ENCODE measurements around the gene AKIRIN2. TPM values are rescaled to one million over a fixed set of nuclear protein-coding genes. Genes with fewer than 3 reads are reported as not detected.

AKIRIN2 gene
- polyA plus RNA-seq, 1 donor (not counting 4 experiments of a cell fraction or from before 2014, with no cell fraction given), result 24.6 TPM

DNA sequence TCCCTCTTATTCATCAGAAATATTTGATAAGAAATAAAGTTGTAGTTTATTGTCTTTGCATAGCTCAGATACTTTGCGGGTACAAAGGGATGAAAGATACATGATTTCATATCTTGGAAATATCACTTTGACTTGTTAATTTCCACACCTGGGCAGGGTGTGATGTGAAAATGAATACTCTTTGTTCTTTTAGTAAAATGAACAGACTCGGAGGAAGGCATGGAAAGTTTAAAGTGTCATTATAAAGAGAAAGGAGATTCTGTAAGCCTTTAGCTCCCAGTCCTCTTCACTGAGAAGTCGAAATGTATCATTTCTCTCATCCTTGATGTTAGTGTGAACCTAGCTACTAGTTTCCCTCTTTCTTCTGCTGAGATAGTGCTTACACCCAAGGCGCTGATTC lies 36.7 kb upstream of the AKIRIN2 start:
- no peaks in the 10 kb centered on the region for H3K27me3 ChIP-seq (ENCODE audit: control insufficient read depth, extremely low read depth, insufficient read depth, low read length)
- no peaks in the 10 kb centered on the region for H3K79me2 ChIP-seq (ENCODE audit: control insufficient read depth, insufficient read depth, low read length)
- H3K4me1 ChIP-seq (ENCODE audit: control insufficient read depth, extremely low read depth, insufficient read depth, low read length), result peaks cover 4% of the 10 kb centered on the region
- H2AFZ ChIP-seq (ENCODE audit: control insufficient read depth, low read length), result peak overlapping the region; percentile 49
- H3K9me3 ChIP-seq (ENCODE audit: control insufficient read depth, low read depth, low read length), result no peaks in the 10 kb centered on the region
- no peak overlapping the region for H3K4me2 ChIP-seq (ENCODE audit: control insufficient read depth, extremely low read depth, insufficient read depth, low read depth, low read length)
- TF ChIP-seq, protein P1, sequence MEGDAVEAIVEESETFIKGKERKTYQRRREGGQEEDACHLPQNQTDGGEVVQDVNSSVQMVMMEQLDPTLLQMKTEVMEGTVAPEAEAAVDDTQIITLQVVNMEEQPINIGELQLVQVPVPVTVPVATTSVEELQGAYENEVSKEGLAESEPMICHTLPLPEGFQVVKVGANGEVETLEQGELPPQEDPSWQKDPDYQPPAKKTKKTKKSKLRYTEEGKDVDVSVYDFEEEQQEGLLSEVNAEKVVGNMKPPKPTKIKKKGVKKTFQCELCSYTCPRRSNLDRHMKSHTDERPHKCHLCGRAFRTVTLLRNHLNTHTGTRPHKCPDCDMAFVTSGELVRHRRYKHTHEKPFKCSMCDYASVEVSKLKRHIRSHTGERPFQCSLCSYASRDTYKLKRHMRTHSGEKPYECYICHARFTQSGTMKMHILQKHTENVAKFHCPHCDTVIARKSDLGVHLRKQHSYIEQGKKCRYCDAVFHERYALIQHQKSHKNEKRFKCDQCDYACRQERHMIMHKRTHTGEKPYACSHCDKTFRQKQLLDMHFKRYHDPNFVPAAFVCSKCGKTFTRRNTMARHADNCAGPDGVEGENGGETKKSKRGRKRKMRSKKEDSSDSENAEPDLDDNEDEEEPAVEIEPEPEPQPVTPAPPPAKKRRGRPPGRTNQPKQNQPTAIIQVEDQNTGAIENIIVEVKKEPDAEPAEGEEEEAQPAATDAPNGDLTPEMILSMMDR (optimal IDR thresholded peaks at IDR 0.05 in 1 of 3, IDR thresholded peaks at IDR 0.05 in 1 of 3, conservative IDR thresholded peaks at IDR 0.05 in 1 of 3; ENCODE audit: extremely low read depth in 1 of 3, insufficient read depth in 2 of 3, low read length in 3 of 3), result no peak
- no peak for TF ChIP-seq EZH2 (IDR thresholded peaks at IDR 0.05; ENCODE audit: low read length)
- no peak for FAIRE-seq
- no peaks in the 10 kb centered on the region for H3K36me3 ChIP-seq (ENCODE audit: control insufficient read depth in 2 of 2, extremely low read depth in 1 of 2, insufficient read depth in 2 of 2, low read length in 2 of 2)
- no peaks in the 10 kb centered on the region for H3K9me1 ChIP-seq (ENCODE audit: control insufficient read depth, extremely low read depth, insufficient read depth, low read length)
- H3K4me3 ChIP-seq (ENCODE audit: control insufficient read depth in 2 of 3, extremely low read depth in 1 of 3, insufficient read depth in 2 of 3, low read depth in 1 of 3, low read length in 3 of 3), result no peak overlapping the region
- H4K20me1 ChIP-seq (ENCODE audit: control insufficient read depth, extremely low read depth, insufficient read depth, low read length), result no peaks in the 10 kb centered on the region
- H3K9ac ChIP-seq (ENCODE audit: control insufficient read depth, extremely low read depth, insufficient read depth, low read length), result no peak overlapping the region
- no peak for DNase-seq (ENCODE audit: low read depth, low spot score)
- dilution Hi-C loops (cut with MboI; ENCODE audit: extremely low pct_ligation_motif_present, low sequenced_read_pairs), result no loop called here
- no peak overlapping the region for H3K27ac ChIP-seq (ENCODE audit: control insufficient read depth, insufficient read depth, low read length)

DNA sequence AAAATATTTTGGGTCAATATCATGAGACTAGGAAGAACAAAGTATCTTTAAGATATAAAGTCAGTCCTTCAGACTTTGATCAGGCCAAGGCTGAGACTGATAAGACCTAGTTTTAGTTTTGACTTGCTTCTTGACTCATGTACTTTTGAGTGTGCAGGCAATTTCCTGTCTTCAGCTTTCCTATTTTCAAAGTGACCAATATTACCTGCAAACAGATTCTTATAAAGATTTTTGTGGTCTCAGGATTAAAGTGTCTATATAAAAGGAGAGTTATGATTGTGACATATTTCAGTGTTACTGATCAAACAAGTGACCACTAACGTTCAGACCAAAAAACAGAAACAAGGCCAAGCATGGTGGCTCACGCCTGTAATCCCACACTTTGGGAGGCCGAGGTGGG lies 36.0 kb upstream of the AKIRIN2 start:
- Histone ChIP-seq H3K9ac (ENCODE audit: control insufficient read depth, extremely low read depth, insufficient read depth, low read length) (no peak overlapping the region), H2AFZ (ENCODE audit: control insufficient read depth, low read length) (peak overlapping the region; percentile 37), H4K20me1 (ENCODE audit: control insufficient read depth, extremely low read depth, insufficient read depth, low read length) (no peaks in the 10 kb centered on the region), H3K9me1 (ENCODE audit: control insufficient read depth, extremely low read depth, insufficient read depth, low read length) (no peaks in the 10 kb centered on the region), H3K27me3 (ENCODE audit: control insufficient read depth, extremely low read depth, insufficient read depth, low read length) (no peaks in the 10 kb centered on the region), H3K4me1 (ENCODE audit: control insufficient read depth, extremely low read depth, insufficient read depth, low read length) (peaks cover 4% of the 10 kb centered on the region), H3K4me3 (ENCODE audit: control insufficient read depth in 2 of 3, extremely low read depth in 1 of 3, insufficient read depth in 2 of 3, low read depth in 1 of 3, low read length in 3 of 3) (no peak overlapping the region), H3K36me3 (ENCODE audit: control insufficient read depth in 2 of 2, extremely low read depth in 1 of 2, insufficient read depth in 2 of 2, low read length in 2 of 2) (no peaks in the 10 kb centered on the region), H3K9me3 (ENCODE audit: control insufficient read depth, low read depth, low read length) (no peaks in the 10 kb centered on the region), H3K79me2 (ENCODE audit: control insufficient read depth, insufficient read depth, low read length) (no peaks in the 10 kb centered on the region), H3K4me2 (ENCODE audit: control insufficient read depth, extremely low read depth, insufficient read depth, low read depth, low read length) (no peak overlapping the region), H3K27ac (ENCODE audit: control insufficient read depth, insufficient read depth, low read length) (no peak overlapping the region)
- TF ChIP-seq, protein P1 (optimal IDR thresholded peaks at IDR 0.05 in 1 of 3, IDR thresholded peaks at IDR 0.05 in 1 of 3, conservative IDR thresholded peaks at IDR 0.05 in 1 of 3; ENCODE audit: extremely low read depth in 1 of 3, insufficient read depth in 2 of 3, low read length in 3 of 3), result no peak
- no peak for TF ChIP-seq EZH2 (IDR thresholded peaks at IDR 0.05; ENCODE audit: low read length)
- dilution Hi-C loops (cut with MboI; ENCODE audit: extremely low pct_ligation_motif_present, low sequenced_read_pairs), result no loop called here
- FAIRE-seq (no peak), DNase-seq (ENCODE audit: low read depth, low spot score) (no peak)

All from keratinocyte (primary cell).